Calu3 (cell line): Measurements from ENCODE around the gene PTPRN2. TPM values are rescaled to one million over a fixed set of nuclear protein-coding genes. Genes with fewer than 3 reads are reported as not detected.

Experiments
- BruUV-seq: library from RNA; stranded (reverse); fragments of 400-500 nt; replicated peaks from 2 replicates; lab custom pipeline; 2021; lab: Mats Ljungman, UMichigan
- CTCF ChIA-PET: fragments of 300-600 bp; sonication (Branson Sonifier 250); formaldehyde crosslinking; loops from one replicate; lab custom pipeline; 2022; ENCODE audit warnings: antibody characterized with exemption; lab: Charles Lee
- DNase-seq: peaks from one replicate; pipeline ENCODE4 v3.0.0; 2022
- H3K27ac Mint-ChIP-seq: one replicate; pipeline ENCODE4 v1.8.0; 2022; ENCODE audit warnings: mixed read lengths; ENCODE audit not compliant: unreplicated experiment
- H3K27me3 Mint-ChIP-seq: one replicate; pipeline ENCODE4 v1.8.0; 2022; ENCODE audit warnings: mixed read lengths; ENCODE audit not compliant: unreplicated experiment
- H3K36me3 Mint-ChIP-seq: one replicate; pipeline ENCODE4 v1.8.0; 2022; ENCODE audit warnings: mild to moderate bottlenecking, moderate library complexity, mixed read lengths; ENCODE audit not compliant: insufficient read depth, unreplicated experiment
- H3K4me1 Mint-ChIP-seq: one replicate; pipeline ENCODE4 v1.8.0; 2022; ENCODE audit warnings: mild to moderate bottlenecking, low read depth, mixed read lengths; ENCODE audit not compliant: unreplicated experiment
- H3K4me3 Mint-ChIP-seq: one replicate; pipeline ENCODE4 v1.8.0; 2022; ENCODE audit warnings: mild to moderate bottlenecking, low read depth, moderate library complexity, mixed read lengths; ENCODE audit not compliant: unreplicated experiment
- H3K9me3 Mint-ChIP-seq: one replicate; pipeline ENCODE4 v1.8.0; 2022; ENCODE audit warnings: low read depth, mixed read lengths; ENCODE audit not compliant: unreplicated experiment
- CTCF ChIP-seq: fragments of 200-600 bp; IDR thresholded peaks from one replicate; pipeline ENCODE4 v1.8.0; 2022; ENCODE audit warnings: antibody characterized with exemption; ENCODE audit not compliant: unreplicated experiment
- intact Hi-C: fragments of 100-400 bp; cut with micrococcal nuclease; formaldehyde crosslinking; loops from one replicate; pipeline ENCODE4 v1.10.0; 2022; ENCODE audit not compliant: unreplicated experiment
- total RNA-seq: library from RNA; stranded (reverse); gene quantifications from 2 replicates; pipeline ENCODE4 v1.2.3, GENCODE V29; 2022

The PTPRN2 gene
- total RNA-seq, 1 experiment from 2014 or later, result 2.0 TPM

GRCh38 chr7:157514746-157515145 lies 1072.9 kb downstream of the PTPRN2 start:
- H3K27ac Mint-ChIP-seq, result no peak overlapping the region
- no peaks in the 10 kb centered on the region for H3K4me1 Mint-ChIP-seq
- no peak overlapping the region for H3K4me3 Mint-ChIP-seq
- H3K27me3 Mint-ChIP-seq, result peaks cover 64% of the 10 kb centered on the region
- peaks cover 3% of the 10 kb centered on the region for H3K36me3 Mint-ChIP-seq
- DNase-seq, result no peak
- CTCF ChIA-PET, result no interaction called here
- intact Hi-C loops, result no loop called here
- no peak for TF ChIP-seq CTCF
- H3K9me3 Mint-ChIP-seq, result no peaks in the 10 kb centered on the region
- no TSS peak for BruUV-seq

- TF ChIP-seq CTCF, result no peak
- BruUV-seq, result no TSS peak
- intact Hi-C loops, result no loop called here
- CTCF ChIA-PET, result no interaction called here
- no peaks in the 10 kb centered on the region for H3K4me1 Mint-ChIP-seq
- no peak overlapping the region for H3K4me3 Mint-ChIP-seq
- H3K27ac Mint-ChIP-seq, result no peak overlapping the region
- no peak for DNase-seq
- no peaks in the 10 kb centered on the region for H3K9me3 Mint-ChIP-seq
- H3K36me3 Mint-ChIP-seq, result peaks cover 3% of the 10 kb centered on the region
- peaks cover 69% of the 10 kb centered on the region for H3K27me3 Mint-ChIP-seq
Observed at GRCh38 chr7:157514306-157514705, 1073.3 kb downstream of the PTPRN2 start.

DNA sequence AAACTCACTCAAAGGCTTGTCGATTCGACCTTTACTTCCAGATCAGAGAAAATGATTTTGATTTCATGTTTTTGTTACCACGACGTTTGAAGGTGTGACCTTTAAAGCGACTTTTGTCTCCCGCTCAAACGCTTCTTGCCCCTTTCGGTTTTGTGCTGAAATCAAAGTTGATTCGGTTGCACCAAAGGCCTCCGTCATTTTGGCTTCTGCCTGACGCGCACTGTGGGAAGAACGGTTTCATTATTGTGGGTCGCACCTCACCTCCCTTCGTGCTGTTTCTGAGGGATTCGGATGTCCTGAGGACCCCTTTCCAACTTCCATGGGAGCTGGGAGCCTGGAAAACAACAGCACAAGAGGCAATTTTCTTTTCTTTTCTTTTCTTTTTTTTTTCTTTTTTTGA lies 1073.9 kb downstream of the PTPRN2 start:
- H3K27ac Mint-ChIP-seq, result no peak overlapping the region
- H3K9me3 Mint-ChIP-seq, result no peaks in the 10 kb centered on the region
- H3K4me1 Mint-ChIP-seq, result no peaks in the 10 kb centered on the region
- H3K4me3 Mint-ChIP-seq, result no peak overlapping the region
- BruUV-seq, result no TSS peak
- CTCF ChIA-PET, result no interaction called here
- peaks cover 71% of the 10 kb centered on the region for H3K27me3 Mint-ChIP-seq
- no peak for TF ChIP-seq CTCF
- DNase-seq, result no peak
- peaks cover 3% of the 10 kb centered on the region for H3K36me3 Mint-ChIP-seq
- intact Hi-C loops, result no loop called here

DNA sequence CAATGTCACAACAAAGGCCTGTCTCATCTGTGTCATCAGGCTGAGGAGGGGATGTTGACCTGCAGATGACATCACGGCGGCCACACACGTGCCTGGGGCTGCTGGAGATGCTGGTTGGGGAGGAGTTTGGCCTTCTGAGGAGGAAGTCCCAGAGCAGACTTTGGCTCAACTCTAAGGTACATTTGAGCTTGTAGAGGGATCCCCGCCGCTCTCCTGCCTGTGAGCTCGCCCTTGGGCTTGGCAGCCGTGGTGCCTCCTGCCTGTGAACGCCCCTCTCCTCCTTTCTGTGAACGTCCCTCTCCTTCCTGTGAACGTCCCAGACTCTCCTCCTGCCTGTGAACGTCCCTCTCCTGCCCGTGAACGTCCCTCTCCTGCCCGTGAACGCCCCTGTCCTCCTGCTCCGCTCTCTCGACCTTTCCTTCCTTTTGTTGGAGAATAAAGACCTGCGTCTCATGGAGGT lies 1074.4 kb downstream of the PTPRN2 start:
- no peak overlapping the region for H3K4me3 Mint-ChIP-seq
- no peaks in the 10 kb centered on the region for H3K4me1 Mint-ChIP-seq
- BruUV-seq, result no TSS peak
- H3K27ac Mint-ChIP-seq, result no peak overlapping the region
- H3K9me3 Mint-ChIP-seq, result no peaks in the 10 kb centered on the region
- H3K27me3 Mint-ChIP-seq, result peaks cover 71% of the 10 kb centered on the region
- CTCF ChIA-PET, result no interaction called here
- no peak for TF ChIP-seq CTCF
- no peak for DNase-seq
- intact Hi-C loops, result no loop called here
- peaks cover 3% of the 10 kb centered on the region for H3K36me3 Mint-ChIP-seq
